ENCODE data around the gene C2orf69. TPM values are rescaled to one million over a fixed set of nuclear protein-coding genes. Genes with fewer than 3 reads are reported as not detected.

The C2orf69 gene
- total RNA-seq, 1 experiment from 2014 or later: 29.9 TPM

GRCh38 chr2:199874209-199874608, 36.9 kb upstream of the C2orf69 start (continued):
- no peak for TF ChIP-seq IRF1 (CRISPR knock-in tag; IDR thresholded peaks at IDR 0.05)
- TF ChIP-seq JAZF1 (CRISPR knock-in tag; IDR thresholded peaks at IDR 0.05): no peak
- no peak for TF ChIP-seq ATF1 (CRISPR knock-in tag; IDR thresholded peaks at IDR 0.05)
- TF ChIP-seq CDX4 (CRISPR knock-in tag; IDR thresholded peaks at IDR 0.05; ENCODE audit: borderline replicate concordance): no peak

GRCh38 chr2:199875400-199875799, 35.7 kb upstream of the C2orf69 start:
- ATAC-seq: no peak

More at GRCh38 chr2:199875400-199875799, 35.7 kb upstream of the C2orf69 start:
- Mint-ChIP-seq H3K4me1 (peaks cover 7% of the 10 kb centered on the region), H3K36me3 (peaks cover 30% of the 10 kb centered on the region), H3K27ac (no peak overlapping the region), H3K27me3 (ENCODE audit: low read depth) (peaks cover 3% of the 10 kb centered on the region; the same call in 1 of the 2 replicates), H3K4me3 (no peak overlapping the region), H3K9me3 (peaks cover 41% of the 10 kb centered on the region)
- no peak for DNase-seq (ENCODE audit: low spot score)
- TF ChIP-seq ZNF232 (CRISPR knock-in tag; IDR thresholded peaks at IDR 0.05): no peak
- TF ChIP-seq ZNF532 (CRISPR knock-in tag; IDR thresholded peaks at IDR 0.05; ENCODE audit: borderline replicate concordance): no peak
- TF ChIP-seq NFATC4 (CRISPR knock-in tag; IDR thresholded peaks at IDR 0.05): no peak
- TF ChIP-seq E2F5 (CRISPR knock-in tag; IDR thresholded peaks at IDR 0.05): no peak
- TF ChIP-seq IRF2 (CRISPR knock-in tag; IDR thresholded peaks at IDR 0.05; ENCODE audit: borderline replicate concordance, low read depth): no peak
- TF ChIP-seq SP1 (CRISPR knock-in tag; conservative IDR thresholded peaks at IDR 0.05): no peak
- TF ChIP-seq ATF6 (CRISPR knock-in tag; IDR thresholded peaks at IDR 0.05): no peak
- no peak for TF ChIP-seq ZNF423 (CRISPR knock-in tag; IDR thresholded peaks at IDR 0.05)
- no peak for TF ChIP-seq CDX4 (CRISPR knock-in tag; IDR thresholded peaks at IDR 0.05; ENCODE audit: borderline replicate concordance)
- TF ChIP-seq GTF2I (CRISPR knock-in tag; conservative IDR thresholded peaks at IDR 0.05): no peak
- no peak for TF ChIP-seq CREM (CRISPR knock-in tag; IDR thresholded peaks at IDR 0.05)
- TF ChIP-seq MXD4 (CRISPR knock-in tag; IDR thresholded peaks at IDR 0.05; ENCODE audit: borderline replicate concordance): no peak
- TF ChIP-seq TCF7 (CRISPR knock-in tag; IDR thresholded peaks at IDR 0.05; ENCODE audit: low read depth): no peak
- POLR2A ChIA-PET: no interaction called here
- CTCF ChIA-PET: no interaction called here

Data from WTC11 (cell line).